CD4-positive, alpha-beta T cell treated with Interleukin-15 for 1 hour (primary cell): ENCODE data around the gene NRG4.
"Not testable (repeated sequence)": the region's sequence is repeated elsewhere in the genome, so short reads cannot be mapped to it uniquely, and the experiment has no call there.

Experiments used
- DNase-seq: peaks from one replicate; pipeline ENCODE4 v3.0.0-alpha.2; 2020

The NRG4 gene

GRCh38 chr15:75925440-75925839 is 86.8 kb downstream of the NRG4 start:
- no peak for DNase-seq

- DNase-seq: no peak
These were observed 87.6 kb downstream of the NRG4 start for GRCh38 chr15:75924576-75924975.

GRCh38 chr15:75923756-75924155 is 88.5 kb downstream of the NRG4 start:
- no peak for DNase-seq

GRCh38 chr15:75921732-75922703 is 90.2 kb downstream of the NRG4 start:
- DNase-seq: peak; percentile 22

- no peak for DNase-seq
These were observed 92.1 kb downstream of the NRG4 start for GRCh38 chr15:75920079-75920478.

- no peak for DNase-seq
These were observed 94.1 kb downstream of the NRG4 start for GRCh38 chr15:75918135-75918534.

- no peak for DNase-seq
These were observed 95.2 kb downstream of the NRG4 start for GRCh38 chr15:75916978-75917377.

GRCh38 chr15:75910355-75910754 is 101.9 kb downstream of the NRG4 start:
- DNase-seq: not testable (repeated sequence)

GRCh38 chr15:75905231-75905630 is 107.0 kb downstream of the NRG4 start:
- no peak for DNase-seq

- peak; percentile 88 for DNase-seq
These were observed 108.6 kb downstream of the NRG4 start, which contains the start of gene FBXO22 for GRCh38 chr15:75903331-75904239. FBXO22 (plus strand) TSS chr15:75903878; CDS start chr15:75903964, 86 bp downstream.

GRCh38 chr15:75902129-75902557 is 110.1 kb downstream of the NRG4 start:
- DNase-seq: no peak

GRCh38 chr15:75900577-75900976 is 111.6 kb downstream of the NRG4 start:
- DNase-seq: no peak

GRCh38 chr15:75895731-75896130 is 116.5 kb downstream of the NRG4 start:
- no peak for DNase-seq

- DNase-seq: no peak
These were observed 120.3 kb downstream of the NRG4 start for GRCh38 chr15:75891895-75892294.
